Suprapubic skin (tissue), 4 donors: ENCODE measurements around the gene GOLT1A.

Source experiments
- EP300 ChIP-seq: sonication (generic); formaldehyde crosslinking; IDR thresholded peaks from one replicate; pipeline ENCODE4 v1.6.1; 2017; ENCODE audit warnings: antibody characterized with exemption
- POLR2A ChIP-seq, 2 donors: fragments of 450-650 bp; IDR thresholded peaks; one replicate each; pipeline ENCODE4 v1.6.1; 2017; ENCODE audit warnings: antibody characterized with exemption in 2 of 2, mild to moderate bottlenecking in 2 of 2, moderate library complexity in 2 of 2
- POLR2AphosphoS5 ChIP-seq, 3 donors: sonication (generic); formaldehyde crosslinking; IDR thresholded peaks; one replicate each; pipeline ENCODE4 v1.6.1; 2017; ENCODE audit warnings: antibody characterized with exemption in 3 of 3
- TF ChIP-seq, protein P1 (sequence below), 2 donors: fragments of 200-600 bp in 1 of 2; fragments of 450-650 bp in 1 of 2; sonication (generic) in 1 of 2; IDR thresholded peaks; one replicate each; pipeline ENCODE4 v1.5.1; 2016 to 2019; ENCODE audit warnings: antibody characterized with exemption in 2 of 2, mild to moderate bottlenecking in 1 of 2, moderate library complexity in 1 of 2

- TF ChIP-seq, protein P1, sequence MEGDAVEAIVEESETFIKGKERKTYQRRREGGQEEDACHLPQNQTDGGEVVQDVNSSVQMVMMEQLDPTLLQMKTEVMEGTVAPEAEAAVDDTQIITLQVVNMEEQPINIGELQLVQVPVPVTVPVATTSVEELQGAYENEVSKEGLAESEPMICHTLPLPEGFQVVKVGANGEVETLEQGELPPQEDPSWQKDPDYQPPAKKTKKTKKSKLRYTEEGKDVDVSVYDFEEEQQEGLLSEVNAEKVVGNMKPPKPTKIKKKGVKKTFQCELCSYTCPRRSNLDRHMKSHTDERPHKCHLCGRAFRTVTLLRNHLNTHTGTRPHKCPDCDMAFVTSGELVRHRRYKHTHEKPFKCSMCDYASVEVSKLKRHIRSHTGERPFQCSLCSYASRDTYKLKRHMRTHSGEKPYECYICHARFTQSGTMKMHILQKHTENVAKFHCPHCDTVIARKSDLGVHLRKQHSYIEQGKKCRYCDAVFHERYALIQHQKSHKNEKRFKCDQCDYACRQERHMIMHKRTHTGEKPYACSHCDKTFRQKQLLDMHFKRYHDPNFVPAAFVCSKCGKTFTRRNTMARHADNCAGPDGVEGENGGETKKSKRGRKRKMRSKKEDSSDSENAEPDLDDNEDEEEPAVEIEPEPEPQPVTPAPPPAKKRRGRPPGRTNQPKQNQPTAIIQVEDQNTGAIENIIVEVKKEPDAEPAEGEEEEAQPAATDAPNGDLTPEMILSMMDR (IDR thresholded peaks at IDR 0.05): no peak
- TF ChIP-seq POLR2A (IDR thresholded peaks at IDR 0.05) (no peak), EP300 (no peak), POLR2AphosphoS5 (IDR thresholded peaks at IDR 0.05) (no peak)
Measured at GRCh38 chr1:204178487-204179281, 35.1 kb downstream of the GOLT1A start.
